Left ventricle myocardium inferior (tissue), 1 donor: ENCODE results near the gene PRKD2. TPM values are rescaled to one million over a fixed set of nuclear protein-coding genes. Genes with fewer than 3 reads are reported as not detected.

Experiments
- DNase-seq: peaks from one replicate; pipeline ENCODE4 v3.0.0-alpha.2; 2020
- H3K27ac ChIP-seq: fragments of 200-600 bp; replicated peaks from 2 replicates; pipeline ENCODE4 v1.8.0; 2021
- H3K27me3 ChIP-seq: fragments of 200-600 bp; 2 replicates; pipeline ENCODE4 v1.8.0; 2021; ENCODE audit warnings: low read depth
- H3K36me3 ChIP-seq: fragments of 200-600 bp; 2 replicates; pipeline ENCODE4 v1.8.0; 2021
- H3K4me1 ChIP-seq: fragments of 200-600 bp; 2 replicates; pipeline ENCODE4 v1.8.0; 2021
- H3K4me3 ChIP-seq: fragments of 200-600 bp; 2 replicates; pipeline ENCODE4 v1.8.0; 2021; ENCODE audit warnings: mild to moderate bottlenecking, moderate library complexity
- H3K9me3 ChIP-seq: fragments of 200-600 bp; replicated peaks from 2 replicates; pipeline ENCODE4 v1.8.0; 2021
- CTCF ChIP-seq: fragments of 200-600 bp; IDR thresholded peaks from 2 replicates; pipeline ENCODE4 v1.8.0; 2021; ENCODE audit warnings: antibody characterized with exemption, mild to moderate bottlenecking, borderline replicate concordance
- intact Hi-C: fragments of 100-400 bp; cut with micrococcal nuclease; formaldehyde crosslinking; loops from one replicate; pipeline ENCODE4 v1.11.0; 2022
- total RNA-seq: library from RNA; stranded (reverse); fragmentation: NEBNext Ultra II Directional; extraction: Animal tissue kit (Norgen Biotek cat#: 25700); gene quantifications from one replicate; pipeline ENCODE4 v1.2.1, GENCODE V29; 2021
- donor health status: DM: no; HTN: yes; CAD: no; lungs with severe emphysema.

Gene PRKD2
- total RNA-seq, 1 donor from 2014 or later = 7.9 TPM

GRCh38 chr19:46660551-46661019 lies 56.3 kb downstream of the PRKD2 start:
- DNase-seq = peak; percentile 46
- no peaks in the 10 kb centered on the region for H3K9me3 ChIP-seq
- TF ChIP-seq CTCF = no peak
- intact Hi-C loops = no loop called here
- H3K27me3 ChIP-seq = peaks cover 22% of the 10 kb centered on the region
- H3K4me1 ChIP-seq = peaks cover 34% of the 10 kb centered on the region
- H3K4me3 ChIP-seq = peak overlapping the region; percentile 81
- no peaks in the 10 kb centered on the region for H3K36me3 ChIP-seq
- peak overlapping the region; percentile 82 for H3K27ac ChIP-seq

- no peak for TF ChIP-seq CTCF
- peaks cover 22% of the 10 kb centered on the region for H3K27me3 ChIP-seq
- H3K4me3 ChIP-seq = peak overlapping the region; percentile 81
- peak; percentile 22 for DNase-seq
- H3K4me1 ChIP-seq = peaks cover 34% of the 10 kb centered on the region
- intact Hi-C loops = no loop called here
- no peaks in the 10 kb centered on the region for H3K9me3 ChIP-seq
- H3K27ac ChIP-seq = peak overlapping the region; percentile 82
- H3K36me3 ChIP-seq = no peaks in the 10 kb centered on the region
Measured at GRCh38 chr19:46660008-46660517, 56.9 kb downstream of the PRKD2 start.

GRCh38 chr19:46659151-46660007 lies 57.5 kb downstream of the PRKD2 start:
- Histone ChIP-seq H3K4me1 (peaks cover 34% of the 10 kb centered on the region), H3K36me3 (no peaks in the 10 kb centered on the region), H3K9me3 (no peaks in the 10 kb centered on the region), H3K4me3 (peak overlapping the region; percentile 81), H3K27me3 (peaks cover 25% of the 10 kb centered on the region), H3K27ac (peak overlapping the region; percentile 82)
- DNase-seq = no peak
- no peak for TF ChIP-seq CTCF
- intact Hi-C loops = no loop called here

- H3K4me3 ChIP-seq = no peak overlapping the region
- TF ChIP-seq CTCF = no peak
- no peak overlapping the region for H3K27ac ChIP-seq
- no peaks in the 10 kb centered on the region for H3K9me3 ChIP-seq
- H3K4me1 ChIP-seq = peaks cover 27% of the 10 kb centered on the region
- DNase-seq = no peak
- H3K36me3 ChIP-seq = no peaks in the 10 kb centered on the region
- H3K27me3 ChIP-seq = peaks cover 25% of the 10 kb centered on the region
- intact Hi-C loops = no loop called here
Measured at GRCh38 chr19:46656541-46656940, 60.4 kb downstream of the PRKD2 start.

- DNase-seq = no peak
- intact Hi-C loops = no loop called here
- H3K4me1 ChIP-seq = peaks cover 13% of the 10 kb centered on the region
- no peak for TF ChIP-seq CTCF
- H3K27me3 ChIP-seq = peaks cover 31% of the 10 kb centered on the region
- no peaks in the 10 kb centered on the region for H3K36me3 ChIP-seq
- peak overlapping the region; percentile 48 for H3K27ac ChIP-seq
- no peaks in the 10 kb centered on the region for H3K9me3 ChIP-seq
- no peak overlapping the region for H3K4me3 ChIP-seq
Measured at GRCh38 chr19:46654621-46655152, 62.2 kb downstream of the PRKD2 start.
